ENCODE results near the gene KDM7A.

GRCh38 chr7:140082770-140083169 lies 94.0 kb downstream of the KDM7A start:
- TF ChIP-seq POLR2AphosphoS5 (IDR thresholded peaks at IDR 0.05) = no peak
- TF ChIP-seq EP300 (IDR thresholded peaks at IDR 0.05) = no peak
- no peak for TF ChIP-seq POLR2A (IDR thresholded peaks at IDR 0.05)
- no peak for TF ChIP-seq CTCF (IDR thresholded peaks at IDR 0.05)
